Activated CD4-positive, alpha-beta T cell treated with anti-CD3 and anti-CD28 coated beads for 24 hours (primary cell): ENCODE results near the gene PAF1.
"Not testable (repeated sequence)": the region's sequence is repeated elsewhere in the genome, so short reads cannot be mapped to it uniquely, and the experiment has no call there.

Source experiments
- DNase-seq, 2 donors: peaks; one replicate each; pipeline ENCODE4 v3.0.0-alpha.2; 2020; ENCODE audit warnings: low read depth in 2 of 2

Gene PAF1

GRCh38 chr19:39382991-39383828 is 7.7 kb downstream of the PAF1 start:
- no peak for DNase-seq

- DNase-seq: no peak
These were observed 8.8 kb downstream of the PAF1 start for GRCh38 chr19:39381910-39382611.

DNA sequence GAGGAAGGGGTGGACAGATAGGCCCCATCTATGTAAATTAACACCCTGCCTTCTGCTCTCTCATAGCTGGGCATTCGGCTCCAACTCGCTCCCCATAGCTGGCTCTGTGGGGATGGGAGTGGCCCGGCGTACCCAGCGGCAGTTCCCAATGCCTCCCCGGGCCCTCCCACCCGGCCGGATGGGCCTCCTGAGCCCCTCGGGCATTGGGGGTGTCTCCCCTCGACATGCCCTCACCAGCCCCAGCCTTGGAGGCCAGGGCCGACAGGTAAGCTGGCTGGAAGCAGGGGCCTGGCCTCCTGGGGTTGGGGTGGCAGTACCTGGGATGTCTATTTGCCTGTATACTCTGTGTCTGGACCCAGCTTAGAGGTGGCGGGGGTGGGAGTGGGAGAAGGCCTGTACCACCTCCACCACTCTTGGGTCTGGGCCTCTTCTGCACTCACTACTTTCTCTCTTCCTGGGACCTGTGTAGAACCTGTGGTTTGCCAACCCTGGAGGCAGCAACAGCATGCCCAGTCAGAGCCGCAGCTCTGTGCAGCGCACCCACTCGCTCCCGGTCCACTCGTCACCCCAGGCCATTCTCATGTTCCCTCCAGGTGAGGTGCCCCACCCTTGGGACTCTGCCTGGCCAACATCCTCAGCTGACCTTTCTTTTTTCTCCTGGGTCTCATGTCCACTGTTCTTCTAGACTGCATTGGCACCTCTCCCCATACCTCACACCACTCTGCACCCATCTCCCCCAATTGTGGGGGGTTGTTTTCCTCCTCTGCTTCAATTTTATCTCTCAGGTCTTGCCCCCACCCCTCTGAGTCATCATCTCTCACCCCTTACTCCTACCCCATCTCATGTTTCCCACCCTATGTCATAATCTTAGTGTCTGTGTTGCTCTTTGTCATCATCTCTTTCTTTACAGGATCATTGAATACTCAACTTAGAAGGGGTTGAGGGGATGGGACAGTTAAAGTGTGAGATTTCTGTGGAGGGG is 10.1 kb downstream of the PAF1 start:
- DNase-seq: no peak

GRCh38 chr19:39379865-39380396 is 11.0 kb downstream of the PAF1 start:
- no peak for DNase-seq

- DNase-seq: not testable (repeated sequence)
These were observed 11.5 kb downstream of the PAF1 start for GRCh38 chr19:39379366-39379765.

GRCh38 chr19:39377373-39378362 is 13.2 kb downstream of the PAF1 start:
- no peak for DNase-seq

- no peak for DNase-seq
These were observed 15.0 kb downstream of the PAF1 start for GRCh38 chr19:39375929-39376328.

GRCh38 chr19:39372941-39373340 is 18.0 kb downstream of the PAF1 start:
- no peak for DNase-seq

- no peak for DNase-seq
These were observed 18.7 kb downstream of the PAF1 start for GRCh38 chr19:39372047-39372802.

GRCh38 chr19:39370735-39371134 is 20.2 kb downstream of the PAF1 start:
- DNase-seq: no peak

DNA sequence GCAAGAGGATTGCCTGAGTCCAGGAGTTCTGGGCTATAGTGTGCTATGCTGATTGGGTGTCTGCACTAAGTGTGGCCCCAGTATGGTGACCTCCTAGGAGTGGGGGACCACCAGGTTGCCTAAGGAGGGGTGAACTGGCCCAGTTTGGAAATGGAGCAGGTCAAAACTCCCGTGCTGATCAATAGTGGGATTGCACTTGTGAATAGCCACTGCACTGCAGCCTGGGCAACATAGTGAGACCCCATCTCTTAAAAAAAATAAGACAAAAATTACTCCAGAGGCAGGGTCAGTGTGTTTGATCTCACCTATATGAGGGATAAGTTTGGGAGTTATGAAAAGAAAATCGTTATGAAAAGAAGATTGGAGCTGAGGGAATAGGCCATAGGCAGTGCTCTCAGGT is 21.7 kb downstream of the PAF1 start:
- no peak for DNase-seq

DNA sequence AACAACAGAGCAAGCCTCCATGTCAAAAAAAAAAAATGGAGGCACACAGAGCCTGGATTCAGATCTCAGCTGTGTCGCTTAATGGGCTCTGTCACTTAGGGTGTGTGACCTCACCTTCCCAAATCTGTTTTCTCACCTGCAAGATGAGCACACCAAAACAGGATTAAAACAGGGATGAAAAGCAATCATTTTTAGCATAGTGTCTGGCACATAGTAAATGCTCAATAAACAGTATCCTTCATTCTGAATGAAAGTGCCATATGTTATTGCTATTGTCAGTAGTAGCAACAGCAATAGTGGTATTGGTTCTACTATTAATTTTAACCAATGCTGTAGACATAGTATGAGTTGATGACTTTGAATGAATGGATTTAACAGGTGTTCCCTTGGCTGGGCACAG is 25.4 kb downstream of the PAF1 start:
- no peak for DNase-seq

GRCh38 chr19:39363901-39364457 is 26.9 kb downstream of the PAF1 start:
- DNase-seq: no peak

DNA sequence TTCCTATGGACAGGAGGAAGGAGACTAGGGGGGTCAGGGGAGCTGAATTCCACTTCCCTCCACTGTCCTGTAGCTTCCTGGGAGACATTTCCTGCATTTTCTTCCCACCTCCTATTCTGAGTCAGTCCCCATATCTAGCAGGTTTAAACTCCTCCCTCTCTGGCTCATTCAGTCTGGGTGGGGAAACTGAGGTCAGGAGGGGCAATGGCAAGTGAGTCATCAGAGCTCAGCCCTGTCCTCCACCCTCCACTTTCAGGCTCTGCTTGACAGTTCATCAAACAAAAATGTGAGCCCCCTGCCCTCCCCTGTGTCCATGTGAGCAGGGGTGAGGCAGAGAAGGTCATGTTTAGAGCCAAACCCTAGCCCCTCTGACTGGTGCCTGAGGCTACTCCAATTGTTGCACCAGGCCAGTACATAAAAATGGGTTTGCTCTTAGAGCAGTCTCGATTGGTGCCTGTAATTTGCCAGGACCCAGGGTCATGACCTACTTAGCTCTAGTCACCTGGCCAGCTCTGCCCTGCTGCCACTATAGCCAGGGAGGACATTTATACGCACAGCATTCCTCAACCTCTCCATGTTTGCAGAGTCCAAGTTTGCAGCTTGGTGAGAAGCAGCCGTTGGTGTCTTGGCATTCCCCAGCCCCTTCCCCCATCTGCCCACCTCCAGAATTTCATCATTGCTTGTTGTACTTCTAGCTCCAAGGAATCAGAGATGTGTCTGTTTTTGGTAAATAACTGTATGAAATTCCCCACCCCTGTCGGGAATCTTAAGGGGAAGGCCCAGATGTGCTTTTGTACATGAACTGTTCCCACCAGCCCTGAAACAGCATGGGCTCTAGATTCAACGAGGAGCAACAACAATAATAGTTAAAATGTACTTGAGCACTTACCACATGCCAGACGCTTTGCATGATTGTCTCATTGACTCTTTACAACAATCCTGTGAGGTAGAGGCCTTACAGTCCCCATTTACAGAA is 27.9 kb downstream of the PAF1 start:
- no peak for DNase-seq

DNA sequence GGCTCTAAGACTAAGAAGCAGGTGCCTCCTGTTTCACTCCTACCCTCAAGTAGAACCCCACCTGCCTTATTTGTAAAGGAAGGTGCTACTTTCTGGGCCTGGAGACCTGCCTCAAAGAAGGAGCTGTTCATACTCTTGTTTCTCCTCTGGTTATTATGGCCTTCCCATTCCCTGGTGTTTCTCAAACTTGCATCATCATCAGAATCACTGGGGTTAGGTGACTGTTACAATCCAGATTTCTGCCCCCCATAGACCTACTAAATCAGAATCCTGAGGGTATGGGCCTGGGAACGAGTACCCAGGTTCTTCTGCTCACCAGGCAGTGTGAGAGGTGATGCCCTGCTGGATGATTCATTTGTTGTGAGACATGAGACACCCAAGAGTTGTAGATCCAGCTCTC is 30.3 kb downstream of the PAF1 start:
- DNase-seq: no peak

- no peak for DNase-seq
These were observed 31.9 kb downstream of the PAF1 start for GRCh38 chr19:39359026-39359425.

DNA sequence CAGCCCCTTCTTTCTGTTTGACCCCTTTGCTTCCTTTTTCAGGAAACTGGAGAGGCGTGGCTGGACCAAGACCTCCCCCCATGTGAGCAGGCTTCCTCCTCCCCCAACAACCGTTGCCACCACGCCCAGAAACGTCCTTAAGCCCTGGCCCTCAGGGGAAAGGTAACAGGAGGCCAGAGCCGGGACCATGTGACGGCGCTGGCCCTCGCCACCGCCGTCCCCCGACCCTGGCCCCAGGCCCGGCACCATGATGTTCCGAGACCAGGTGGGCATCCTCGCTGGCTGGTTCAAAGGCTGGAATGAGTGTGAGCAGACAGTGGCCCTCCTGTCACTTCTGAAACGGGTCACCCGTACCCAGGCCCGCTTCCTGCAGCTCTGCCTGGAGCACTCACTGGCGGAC is 34.3 kb downstream of the PAF1 start:
- DNase-seq: no peak

GRCh38 chr19:39356073-39356472 is 34.8 kb downstream of the PAF1 start:
- no peak for DNase-seq
